ENCODE measurements around the gene USP36.

GRCh38 chr17:78865682-78866390, 25.2 kb upstream of the USP36 start:
- TF ChIP-seq GATA3 (IDR thresholded peaks at IDR 0.05; ENCODE audit: low read depth, low read length) = no peak
- TF ChIP-seq GATA2 (IDR thresholded peaks at IDR 0.05; ENCODE audit: low read depth, low read length) = no peak

Data from SH-SY5Y (cell line).